OCI-LY3 (cell line): ENCODE data around the gene MAPK8IP2.

Experiments used
- H2AFZ ChIP-seq: fragments of 200-600, 300-600 bp; shearing (Covaris generic); 2 replicates; pipeline ENCODE4 v1.6.0; 2014; ENCODE audit warnings: antibody characterized with exemption, low read depth, low read length
- H3K27ac ChIP-seq: fragments of 200-600, 300-600 bp; sonication (generic); 2 replicates; pipeline ENCODE4 v1.5.1; 2014; ENCODE audit warnings: mild to moderate bottlenecking, low read length, moderate library complexity, mixed read lengths
- H3K27me3 ChIP-seq: fragments of 200-600, 300-600 bp; sonication (generic); 2 replicates; pipeline ENCODE4 v1.6.1; 2014; ENCODE audit warnings: low read depth, low read length, mixed read lengths
- H3K36me3 ChIP-seq: fragments of 200-600, 300-600 bp; sonication (generic); replicated peaks from 2 replicates; pipeline ENCODE3; 2014; ENCODE audit warnings: low read depth, low read length, mixed read lengths
- H3K4me1 ChIP-seq: fragments of 300-600, 200-600 bp; sonication (generic); 2 replicates; pipeline ENCODE4 v1.6.1; 2014; ENCODE audit warnings: low read length, mixed read lengths
- H3K4me2 ChIP-seq: fragments of 200-600, 300-600 bp; sonication (generic); 2 replicates; pipeline ENCODE4 v1.6.1; 2014; ENCODE audit warnings: low read length, mixed read lengths
- H3K4me3 ChIP-seq: fragments of 300-600, 200-600 bp; sonication (generic); 2 replicates; pipeline ENCODE4 v1.5.1; 2014; ENCODE audit warnings: antibody characterized with exemption, mild to moderate bottlenecking, low read length, moderate library complexity
- H3K79me2 ChIP-seq: fragments of 300-600, 200-600 bp; shearing (Covaris generic); 2 replicates; pipeline ENCODE4 v1.6.1; 2014; ENCODE audit warnings: mild to moderate bottlenecking, low read length, mixed read lengths
- H3K9ac ChIP-seq: fragments of 300-600, 200-600 bp; shearing (Covaris generic); 2 replicates; pipeline ENCODE4 v1.6.0; 2014; ENCODE audit warnings: mild to moderate bottlenecking, low read length, moderate library complexity
- H3K9me3 ChIP-seq: fragments of 200-600, 300-600 bp; shearing (Covaris generic); 2 replicates; pipeline ENCODE4 v1.6.1; 2014; ENCODE audit warnings: low read length, mixed read lengths; ENCODE audit not compliant: insufficient read depth
- H4K20me1 ChIP-seq: fragments of 200-600, 300-600 bp; sonication (generic); 2 replicates; pipeline ENCODE4 v1.6.1; 2016; ENCODE audit warnings: low read length, mixed read lengths; ENCODE audit not compliant: insufficient read depth
- CTCF ChIP-seq: fragments of 200-600, 300-600 bp; sonication (generic); IDR thresholded peaks from 2 replicates; pipeline ENCODE4 v1.5.1; 2014; ENCODE audit warnings: antibody characterized with exemption, low read length, low read depth
- EZH2phosphoT487 ChIP-seq: fragments of 200-600 bp; shearing (Covaris generic); IDR thresholded peaks from 2 replicates; pipeline ENCODE4 v1.6.1; 2018; ENCODE audit warnings: antibody characterized with exemption, mixed run types, low read depth

Gene MAPK8IP2

GRCh38 chr22:50600538-50600937, at the start of gene MAPK8IP2:
Gene MAPK8IP2, plus strand, starts transcription at chr22:50600793. Its CDS starts 26 bp downstream, at chr22:50600819.
- no peak within 1 kb of the TSS for H3K9ac ChIP-seq
- H3K4me3 ChIP-seq: peak within 1 kb of the TSS; percentile 67
- no peak within 1 kb of the TSS for H2AFZ ChIP-seq
- H3K4me2 ChIP-seq: peak within 1 kb of the TSS; percentile 54
- TF ChIP-seq CTCF: no peak
- no peak for TF ChIP-seq EZH2phosphoT487
- H3K27ac ChIP-seq: no peak within 1 kb of the TSS
- no peaks in the 10 kb centered on the region for H3K36me3 ChIP-seq
- no peaks in the 10 kb centered on the region for H3K27me3 ChIP-seq
- H3K9me3 ChIP-seq: no peaks in the 10 kb centered on the region
- no peaks in the 10 kb centered on the region for H3K4me1 ChIP-seq
- no peaks in the 10 kb centered on the region for H3K79me2 ChIP-seq
- H4K20me1 ChIP-seq: no peaks in the 10 kb centered on the region

DNA sequence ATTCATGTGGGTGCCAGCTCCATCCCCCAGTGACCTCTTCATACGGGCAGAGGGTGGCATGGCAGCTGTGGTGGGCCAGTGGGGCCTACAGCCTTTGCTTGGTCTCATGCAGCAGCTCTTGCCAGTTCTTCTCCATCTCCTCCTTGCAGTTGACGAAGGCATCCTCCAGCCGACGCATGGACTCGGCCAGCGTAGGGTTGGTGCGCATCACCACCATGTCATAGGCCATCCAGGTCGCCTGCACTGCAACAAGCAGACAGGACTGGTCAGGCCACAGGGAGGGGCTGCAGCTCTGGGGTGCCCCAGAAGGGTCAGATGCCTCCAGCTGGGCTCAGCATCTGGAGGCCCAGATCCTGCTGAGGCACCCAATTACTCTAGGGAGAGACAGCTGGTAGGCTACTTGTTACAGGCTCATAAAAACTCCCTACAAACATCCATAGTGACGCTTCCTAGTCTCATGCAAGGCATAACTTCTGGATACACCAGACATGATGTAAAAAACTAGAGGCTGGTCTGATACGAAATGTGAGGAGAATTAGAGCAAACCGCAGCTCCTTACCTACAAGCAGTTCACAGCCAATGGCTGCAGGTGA, 49.3 kb upstream of the MAPK8IP2 start:
- no peaks in the 10 kb centered on the region for H3K27me3 ChIP-seq

DNA sequence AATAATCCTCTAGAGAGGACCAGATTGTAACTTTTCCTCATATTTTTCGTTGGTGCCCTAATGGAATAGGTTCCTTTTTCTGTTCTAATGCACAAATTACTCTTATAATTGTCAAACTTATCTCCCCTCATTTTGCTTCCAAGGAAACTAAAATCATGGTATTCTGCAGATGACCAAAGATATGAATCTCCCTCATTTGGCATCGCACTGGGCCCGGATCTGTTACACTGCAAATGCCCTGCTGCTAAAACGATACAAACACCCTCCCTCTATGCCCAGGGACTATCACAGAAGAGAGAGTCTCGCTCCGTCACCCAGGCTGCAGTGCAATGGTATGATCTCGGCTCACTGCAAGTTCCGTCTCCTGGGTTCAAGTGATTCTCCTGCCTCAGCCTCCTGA, 47.3 kb upstream of the MAPK8IP2 start:
- Histone ChIP-seq H3K36me3 (no peaks in the 10 kb centered on the region), H3K4me3 (no peak overlapping the region), H4K20me1 (no peaks in the 10 kb centered on the region), H3K9ac (no peak overlapping the region), H3K27ac (no peak overlapping the region), H3K79me2 (no peaks in the 10 kb centered on the region), H3K9me3 (no peaks in the 10 kb centered on the region), H2AFZ (no peak overlapping the region), H3K27me3 (no peaks in the 10 kb centered on the region), H3K4me2 (no peak overlapping the region), H3K4me1 (no peaks in the 10 kb centered on the region)
- TF ChIP-seq CTCF (no peak), EZH2phosphoT487 (no peak)

More for the DNA sequence above, 49.3 kb upstream of the MAPK8IP2 start:
- H3K27ac ChIP-seq: no peak overlapping the region
- TF ChIP-seq CTCF (no peak), EZH2phosphoT487 (no peak)
- H3K4me3 ChIP-seq: no peak overlapping the region
- no peaks in the 10 kb centered on the region for H3K79me2 ChIP-seq
- no peak overlapping the region for H3K4me2 ChIP-seq
- no peaks in the 10 kb centered on the region for H3K9me3 ChIP-seq
- no peak overlapping the region for H2AFZ ChIP-seq
- H4K20me1 ChIP-seq: no peaks in the 10 kb centered on the region
- no peaks in the 10 kb centered on the region for H3K4me1 ChIP-seq
- H3K36me3 ChIP-seq: no peaks in the 10 kb centered on the region
- H3K9ac ChIP-seq: no peak overlapping the region

GRCh38 chr22:50556703-50557102, 43.9 kb upstream of the MAPK8IP2 start:
- Histone ChIP-seq H4K20me1 (no peaks in the 10 kb centered on the region), H2AFZ (no peak overlapping the region), H3K36me3 (no peaks in the 10 kb centered on the region), H3K9me3 (no peaks in the 10 kb centered on the region), H3K4me2 (no peak overlapping the region), H3K27ac (no peak overlapping the region), H3K27me3 (no peaks in the 10 kb centered on the region), H3K79me2 (no peaks in the 10 kb centered on the region), H3K4me1 (no peaks in the 10 kb centered on the region), H3K9ac (no peak overlapping the region), H3K4me3 (no peak overlapping the region)
- no peak for TF ChIP-seq EZH2phosphoT487
- no peak for TF ChIP-seq CTCF
